HCT116 (cell line): ENCODE results near the gene TRPV2. TPM values are rescaled to one million over a fixed set of nuclear protein-coding genes. Genes with fewer than 3 reads are reported as not detected.

ENCODE experiments used
- ATAC-seq: fragments of 200-7000 bp; cut with Tn5 transposase; 2 replicates; pipeline ENCODE4 v1.9.1; 2020; ENCODE audit warnings: mild to moderate bottlenecking, moderate library complexity
- BruUV-seq: library from RNA; stranded (reverse); fragments of 400-500 nt; replicated peaks from 2 replicates; lab custom pipeline; 2021; lab: Mats Ljungman, UMichigan
- CTCF ChIA-PET: fragments of 300-600 bp; sonication (Branson Sonifier 250); formaldehyde crosslinking; loops from one replicate; lab custom pipeline; 2021; ENCODE audit warnings: antibody characterized with exemption; lab: Charles Lee
- POLR2A ChIA-PET: fragments of 300-600, 350-600 bp; sonication (Branson Sonifier 250); formaldehyde crosslinking; loops from one replicate; lab custom pipeline; 2021; ENCODE audit warnings: antibody characterized with exemption; lab: Charles Lee
- RAD21 ChIA-PET, 2 experiments: fragments of 300-600 bp; sonication (Branson Sonifier 250); formaldehyde crosslinking; loops; one replicate each; lab custom pipeline; 2023; ENCODE audit warnings: low total read pairs in 2 of 2; ENCODE audit not compliant: uncharacterized antibody in 2 of 2, unreplicated experiment in 2 of 2, low non-redundant PET in 1 of 2; lab: Charles Lee
- DNase-seq: peaks from one replicate; pipeline ENCODE4 v3.0.0-alpha.2; 2010; ENCODE audit warnings: low read depth, low spot score
- H2AFZ ChIP-seq: fragments of 200-600 bp; shearing (Covaris generic), sonication (generic); 2 replicates; pipeline ENCODE4 v1.6.1; 2017; ENCODE audit warnings: low read depth, mixed run types, mixed read lengths, antibody characterized with exemption, low read length; ENCODE audit not compliant: poor library complexity, severe bottlenecking
- H3K27ac ChIP-seq: 2 replicates; pipeline ENCODE4 v1.5.1; 2012; ENCODE audit warnings: low read depth, low read length
- H3K27me3 ChIP-seq: fragments of 200-600 bp; sonication (generic); 2 replicates; pipeline ENCODE4 v1.6.1; 2016; ENCODE audit warnings: mixed run types, low read length, mixed read lengths; ENCODE audit not compliant: insufficient read depth
- H3K36me3 ChIP-seq, 2 experiments: fragments of 200-500 bp in 1 of 2; fragments of 200-600 bp in 1 of 2; sonication (Bioruptor generic) in 1 of 2; sonication (generic) in 1 of 2; 2 replicates each; pipeline versions ENCODE4 v1.5.1 to v1.6.1; 2014 to 2016; ENCODE audit warnings: low read length in 2 of 2, inconsistent platforms in 1 of 2, mixed read lengths in 1 of 2, mixed run types in 1 of 2; ENCODE audit not compliant: insufficient read depth in 2 of 2, control insufficient read depth in 1 of 2
- H3K4me1 ChIP-seq, 2 experiments: fragments of 200-600 bp in 1 of 2; sonication (generic) in 1 of 2; 2 replicates each; pipeline versions ENCODE4 v1.5.1 to v1.6.1; 2012 to 2017; ENCODE audit warnings: low read length in 2 of 2, inconsistent platforms in 1 of 2, mild to moderate bottlenecking in 1 of 2, mixed read lengths in 1 of 2, mixed run types in 1 of 2, moderate library complexity in 1 of 2; ENCODE audit not compliant: insufficient read depth in 2 of 2, control insufficient read depth in 1 of 2
- H3K4me2 ChIP-seq: fragments of 200-600 bp; sonication (generic); 2 replicates; pipeline ENCODE4 v1.6.1; 2017; ENCODE audit warnings: mixed run types, low read length, mixed read lengths
- H3K4me3 ChIP-seq, 2 experiments: fragments of 200-600 bp in 1 of 2; sonication (generic) in 1 of 2; replicated peaks in 1 of 2; 2 replicates each; pipeline ENCODE4 v1.5.1; 2011 to 2016; ENCODE audit warnings: low read length in 2 of 2, control low read depth in 1 of 2, low read depth in 1 of 2, mild to moderate bottlenecking in 1 of 2, mixed read lengths in 1 of 2, mixed run types in 1 of 2
- H3K79me2 ChIP-seq: fragments of 200-600 bp; sonication (generic); 2 replicates; pipeline ENCODE4 v1.6.1; 2017; ENCODE audit warnings: mild to moderate bottlenecking, mixed run types, low read length, moderate library complexity, mixed read lengths; ENCODE audit not compliant: insufficient read depth
- H3K9ac ChIP-seq: fragments of 200-600 bp; sonication (generic); 2 replicates; pipeline ENCODE4 v1.6.1; 2016; ENCODE audit warnings: low read length, mixed read lengths
- H3K9me2 ChIP-seq: fragments of 200-600 bp; sonication (generic), shearing (Covaris generic); 2 replicates; pipeline ENCODE4 v1.6.1; 2017; ENCODE audit warnings: mixed run types, mild to moderate bottlenecking, moderate library complexity; ENCODE audit not compliant: insufficient read depth
- H3K9me3 ChIP-seq, 2 experiments: fragments of 200-500 bp in 1 of 2; fragments of 200-600 bp in 1 of 2; sonication (Bioruptor generic) in 1 of 2; sonication (generic) in 1 of 2; 2 replicates each; pipeline ENCODE4 v1.6.1; 2014 to 2017; ENCODE audit warnings: low read length in 2 of 2, mixed read lengths in 2 of 2, inconsistent platforms in 1 of 2, low read depth in 1 of 2, mild to moderate bottlenecking in 1 of 2, mixed run types in 1 of 2, moderate library complexity in 1 of 2; ENCODE audit not compliant: control insufficient read depth in 1 of 2, insufficient read depth in 1 of 2
- H4K20me1 ChIP-seq: fragments of 200-600 bp; sonication (generic), shearing (Covaris generic); 2 replicates; pipeline ENCODE4 v1.6.1; 2017; ENCODE audit warnings: mixed run types, mild to moderate bottlenecking, moderate library complexity; ENCODE audit not compliant: insufficient read depth
- CBX3 ChIP-seq: IDR thresholded peaks from 2 replicates; pipeline ENCODE4 v1.6.1; 2012; ENCODE audit warnings: low read depth
- FOSL1 ChIP-seq: IDR thresholded peaks from 2 replicates; pipeline ENCODE4 v1.6.1; 2012; ENCODE audit warnings: low read depth
- POLR2A ChIP-seq: IDR thresholded peaks from 2 replicates; pipeline ENCODE4 v1.7.0; 2011; ENCODE audit warnings: borderline replicate concordance; ENCODE audit not compliant: insufficient read depth, insufficient read length; ENCODE audit errors: extremely low read depth
- POLR2AphosphoS5 ChIP-seq: IDR thresholded peaks from 2 replicates; pipeline ENCODE4 v1.6.1; 2011; ENCODE audit warnings: mild to moderate bottlenecking, low read depth, low read length, moderate library complexity
- SP1 ChIP-seq: IDR thresholded peaks from 2 replicates; pipeline ENCODE4 v1.6.1; 2012; ENCODE audit warnings: low read depth
- TCF7L2 ChIP-seq: IDR thresholded peaks from 2 replicates; pipeline ENCODE4 v1.7.0; 2011; ENCODE audit warnings: borderline replicate concordance, inconsistent platforms; ENCODE audit not compliant: insufficient read depth, insufficient read length; ENCODE audit errors: extremely low read depth
- ZFX ChIP-seq: fragments of 450-650 bp; IDR thresholded peaks from 2 replicates; pipeline ENCODE4 v1.6.1; 2017
- intact Hi-C: fragments of 100-400 bp; cut with micrococcal nuclease; formaldehyde crosslinking; loops from 2 replicates; pipeline ENCODE4 v1.10.0; 2022
- total RNA-seq: library from RNA; stranded (reverse); gene quantifications from one replicate; pipeline ENCODE4 v1.2.1, GENCODE V29; 2021; ENCODE audit not compliant: unreplicated experiment
- TF ChIP-seq, protein P1 (sequence below), 3 experiments: fragments of 200-600 bp in 1 of 3; sonication (generic) in 1 of 3; IDR thresholded peaks in 2 of 3; conservative IDR thresholded peaks in 1 of 3; 2 replicates each; pipeline ENCODE4 v1.5.1; 2012 to 2017; ENCODE audit warnings: low read depth in 2 of 3, low read length in 2 of 3, antibody characterized with exemption in 1 of 3, borderline replicate concordance in 1 of 3, control low read depth in 1 of 3, mild to moderate bottlenecking in 1 of 3, mixed read lengths in 1 of 3, mixed run types in 1 of 3, moderate library complexity in 1 of 3; ENCODE audit not compliant: insufficient read depth in 1 of 3
- TF ChIP-seq, protein P2 (sequence below): IDR thresholded peaks from 2 replicates; pipeline ENCODE4 v1.6.1; 2012

TRPV2 gene
- total RNA-seq, 1 experiment from 2014 or later = 2.7 TPM

DNA sequence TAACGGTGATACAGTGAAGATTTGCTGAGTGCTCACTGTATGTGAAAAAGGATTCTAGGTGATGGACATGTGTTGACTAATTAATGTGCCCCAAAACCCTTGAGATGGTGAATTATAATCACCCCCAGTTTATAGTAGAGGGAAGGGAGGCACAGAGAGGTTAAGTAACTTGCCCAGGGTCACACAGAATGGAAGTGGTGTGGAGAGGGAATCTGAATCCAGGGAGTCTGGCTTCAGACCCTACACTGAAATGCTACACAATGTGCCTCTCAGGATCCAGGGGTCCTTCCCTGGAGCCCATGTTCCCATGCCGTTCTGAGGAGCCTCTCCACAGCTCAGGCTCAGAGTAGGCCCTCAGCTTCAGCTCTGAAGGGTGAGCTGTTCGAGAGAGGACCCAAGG lies 11.6 kb downstream of the TRPV2 start:
- ChIA-PET CTCF (interaction anchor here (1.0 to 4.1 kb wide), 4 partner anchors 8 to 94 kb away, joined by 4 to 52 read pairs (median 16); no protein-coding TSS in a partner anchor), POLR2A (interaction anchor here (1.5 to 6.8 kb wide), 2 partner anchors 13 to 46 kb away, joined by 10 to 93 read pairs; partner anchors contain the start of gene UBB), RAD21 (no interaction called here)
- Histone ChIP-seq H2AFZ (no peak overlapping the region), H3K27ac (no peak overlapping the region), H3K4me1 (peaks cover 2 to 10% of the 10 kb centered on the region in 2 experiments; a peak in 3 of 4 replicates), H3K4me3 (no peak overlapping the region), H3K4me2 (no peak overlapping the region), H4K20me1 (no peaks in the 10 kb centered on the region), H3K36me3 (no peaks in the 10 kb centered on the region), H3K79me2 (no peaks in the 10 kb centered on the region), H3K9me3 (no peaks in the 10 kb centered on the region), H3K27me3 (no peaks in the 10 kb centered on the region), H3K9ac (no peak overlapping the region), H3K9me2 (no peaks in the 10 kb centered on the region)
- no TSS peak for BruUV-seq
- intact Hi-C loops = loop anchor here (5.0 kb wide), 1 partner anchor 40 kb away; no protein-coding TSS in a partner anchor
- TF ChIP-seq FOSL1 = no peak
- DNase-seq = no peak
- no peak for ATAC-seq

DNA sequence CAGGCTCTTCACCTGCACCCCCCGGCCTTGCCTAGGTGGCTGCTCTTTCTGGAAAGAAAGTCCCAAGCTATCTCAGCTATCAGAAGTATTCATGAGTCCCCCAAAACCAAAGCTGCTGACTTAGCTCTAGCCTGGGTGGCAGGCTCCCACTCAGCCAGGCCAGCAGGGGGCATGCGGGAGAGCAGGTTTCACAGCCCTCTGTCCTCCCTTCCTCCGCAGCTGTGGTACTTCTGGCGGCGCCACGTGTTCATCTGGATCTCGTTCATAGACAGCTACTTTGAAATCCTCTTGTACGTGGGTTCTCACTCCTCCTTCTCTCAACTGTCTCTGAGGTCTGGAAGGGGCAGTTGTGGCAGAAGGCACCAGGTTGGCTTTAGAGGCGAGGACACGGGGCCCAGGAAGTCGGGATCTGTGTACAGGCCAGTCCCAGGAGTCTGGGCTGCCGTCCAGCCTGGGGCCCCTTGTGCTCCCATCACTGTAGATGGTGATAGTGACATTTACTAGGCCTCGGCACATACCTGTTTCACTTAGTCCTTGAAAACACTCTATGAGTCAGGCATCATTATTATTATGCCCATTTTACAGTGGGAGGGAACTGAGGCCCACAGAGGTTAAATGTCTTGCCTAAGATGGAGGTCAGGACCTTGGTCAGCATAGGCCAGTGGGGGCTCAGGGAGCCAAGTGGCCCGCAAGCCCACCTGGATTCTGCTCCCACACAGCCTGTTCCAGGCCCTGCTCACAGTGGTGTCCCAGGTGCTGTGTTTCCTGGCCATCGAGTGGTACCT lies 12.9 kb downstream of the TRPV2 start:
- intact Hi-C loops = loop anchor here (5.0 kb wide), 1 partner anchor 41 kb away; no protein-coding TSS in a partner anchor
- POLR2A ChIA-PET = interaction anchor here (1.1 to 6.8 kb wide), 3 partner anchors 9 to 48 kb away, joined by 5 to 93 read pairs (median 10); partner anchors contain the start of gene UBB

More for the DNA sequence above, 12.9 kb downstream of the TRPV2 start:
- ChIA-PET RAD21 (interaction anchor here in 1 of 2 experiments (0.7 kb wide), 1 partner anchor 10 kb away, joined by 3 read pairs; no protein-coding TSS in a partner anchor), CTCF (interaction anchor here (0.6 to 4.1 kb wide), 12 partner anchors 9 to 142 kb away, joined by 3 to 52 read pairs (median 4); partner anchors contain the start of gene UBB)
- Histone ChIP-seq H3K4me3 (no peak overlapping the region), H3K9me3 (no peaks in the 10 kb centered on the region), H3K79me2 (no peaks in the 10 kb centered on the region), H3K9ac (peak overlapping the region; percentile 34), H3K9me2 (no peaks in the 10 kb centered on the region), H2AFZ (peak overlapping the region; percentile 75), H3K27ac (no peak overlapping the region), H3K36me3 (no peaks in the 10 kb centered on the region), H4K20me1 (no peaks in the 10 kb centered on the region), H3K27me3 (no peaks in the 10 kb centered on the region), H3K4me1 (peaks cover 2 to 10% of the 10 kb centered on the region in 2 experiments; a peak in 3 of 4 replicates), H3K4me2 (peak overlapping the region; percentile 35)
- DNase-seq (no peak), ATAC-seq (peak; percentile 97)
- TF ChIP-seq CBX3 = peak; percentile 66; the same call in 1 of the 2 replicates
- peak; percentile 41; the same call in 1 of the 2 replicates for TF ChIP-seq ZFX
- TF ChIP-seq POLR2A = peak; percentile 22
- no peak for TF ChIP-seq POLR2AphosphoS5
- peak; percentile 24 for TF ChIP-seq TCF7L2
- TF ChIP-seq, protein P1, sequence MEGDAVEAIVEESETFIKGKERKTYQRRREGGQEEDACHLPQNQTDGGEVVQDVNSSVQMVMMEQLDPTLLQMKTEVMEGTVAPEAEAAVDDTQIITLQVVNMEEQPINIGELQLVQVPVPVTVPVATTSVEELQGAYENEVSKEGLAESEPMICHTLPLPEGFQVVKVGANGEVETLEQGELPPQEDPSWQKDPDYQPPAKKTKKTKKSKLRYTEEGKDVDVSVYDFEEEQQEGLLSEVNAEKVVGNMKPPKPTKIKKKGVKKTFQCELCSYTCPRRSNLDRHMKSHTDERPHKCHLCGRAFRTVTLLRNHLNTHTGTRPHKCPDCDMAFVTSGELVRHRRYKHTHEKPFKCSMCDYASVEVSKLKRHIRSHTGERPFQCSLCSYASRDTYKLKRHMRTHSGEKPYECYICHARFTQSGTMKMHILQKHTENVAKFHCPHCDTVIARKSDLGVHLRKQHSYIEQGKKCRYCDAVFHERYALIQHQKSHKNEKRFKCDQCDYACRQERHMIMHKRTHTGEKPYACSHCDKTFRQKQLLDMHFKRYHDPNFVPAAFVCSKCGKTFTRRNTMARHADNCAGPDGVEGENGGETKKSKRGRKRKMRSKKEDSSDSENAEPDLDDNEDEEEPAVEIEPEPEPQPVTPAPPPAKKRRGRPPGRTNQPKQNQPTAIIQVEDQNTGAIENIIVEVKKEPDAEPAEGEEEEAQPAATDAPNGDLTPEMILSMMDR (IDR thresholded peaks at IDR 0.05 in 2 of 3, conservative IDR thresholded peaks at IDR 0.05 in 1 of 3; ENCODE audit: borderline replicate concordance in 1 of 3, insufficient read depth in 1 of 3, low read depth in 2 of 3, low read length in 2 of 3) = peak; percentile 74 to 93 (median 80)
- TF ChIP-seq, protein P2, sequence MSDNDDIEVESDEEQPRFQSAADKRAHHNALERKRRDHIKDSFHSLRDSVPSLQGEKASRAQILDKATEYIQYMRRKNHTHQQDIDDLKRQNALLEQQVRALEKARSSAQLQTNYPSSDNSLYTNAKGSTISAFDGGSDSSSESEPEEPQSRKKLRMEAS = peak; percentile 98
- TF ChIP-seq SP1 = no peak
- no TSS peak for BruUV-seq
